Activated B cell treated with CpG ODN at 0.5 μM for 24 hours (primary cell): ENCODE measurements around the gene UBE2E3. TPM values are rescaled to one million over a fixed set of nuclear protein-coding genes. Genes with fewer than 3 reads are reported as not detected.

Source experiments
- ATAC-seq: fragments of 200-7000 bp; cut with Tn5 transposase; one replicate; pipeline ENCODE4 v1.10.0; 2021; ENCODE audit warnings: low read depth, mild to moderate bottlenecking, moderate library complexity
- CTCF ChIA-PET: fragments of 350-600 bp; sonication (Branson Sonifier 250); formaldehyde crosslinking; loops from one replicate; lab custom pipeline; 2021; ENCODE audit warnings: antibody characterized with exemption; lab: Charles Lee
- POLR2A ChIA-PET: fragments of 350-600 bp; sonication (Branson Sonifier 250); formaldehyde crosslinking; loops from one replicate; lab custom pipeline; 2021; ENCODE audit warnings: antibody characterized with exemption; lab: Charles Lee
- DNase-seq: peaks from one replicate; pipeline ENCODE4 v3.0.0; 2022
- H3K27ac Mint-ChIP-seq: one replicate; pipeline ENCODE4 v1.8.0; 2020; ENCODE audit warnings: mixed read lengths
- H3K27me3 Mint-ChIP-seq: one replicate; pipeline ENCODE4 v1.8.0; 2021; ENCODE audit warnings: mixed read lengths
- H3K36me3 Mint-ChIP-seq: one replicate; pipeline ENCODE4 v1.8.0; 2021; ENCODE audit warnings: low read depth, mixed read lengths
- H3K4me1 Mint-ChIP-seq: one replicate; pipeline ENCODE4 v1.8.0; 2021; ENCODE audit warnings: mixed read lengths
- H3K4me3 Mint-ChIP-seq: one replicate; pipeline ENCODE4 v1.8.0; 2020; ENCODE audit warnings: mild to moderate bottlenecking, mixed read lengths
- H3K9me3 Mint-ChIP-seq: one replicate; pipeline ENCODE4 v1.8.0; 2020; ENCODE audit warnings: mixed read lengths
- intact Hi-C: fragments of 100-400 bp; cut with micrococcal nuclease; formaldehyde crosslinking; loops from one replicate; pipeline ENCODE4 v1.15.1; 2024
- total RNA-seq: library from RNA; stranded (reverse); gene quantifications from 2 replicates; pipeline ENCODE4 v1.2.3, GENCODE V29; 2022
- TF ChIP-seq, protein P1 (sequence below): fragments of 200-600 bp; IDR thresholded peaks from one replicate; pipeline ENCODE4 v1.8.0; 2022; ENCODE audit warnings: antibody characterized with exemption, mild to moderate bottlenecking

Gene UBE2E3
- total RNA-seq, 1 donor from 2014 or later: 33.6 TPM

DNA sequence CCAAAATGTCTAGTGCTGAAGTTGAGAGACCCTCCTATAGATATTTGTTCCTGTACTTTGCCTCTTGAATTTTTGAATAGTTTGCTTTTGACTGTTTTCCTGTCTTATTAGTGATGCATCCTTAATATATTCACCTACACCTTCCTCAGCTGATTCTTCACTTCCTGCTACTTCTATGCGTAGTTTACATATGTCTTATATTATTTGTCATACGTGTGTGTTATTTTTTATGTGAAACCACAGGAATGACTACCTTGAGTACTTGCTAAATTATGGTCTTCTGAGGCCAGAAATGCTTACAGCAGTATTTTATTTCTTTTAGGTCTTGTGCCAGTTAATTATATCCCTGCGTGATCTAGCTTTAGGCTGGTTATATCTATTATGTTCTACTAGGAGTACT lies 9.9 kb downstream of the UBE2E3 start:
- Mint-ChIP-seq H3K27me3 (no peaks in the 10 kb centered on the region), H3K4me3 (no peak overlapping the region), H3K9me3 (no peaks in the 10 kb centered on the region), H3K36me3 (peaks cover 31% of the 10 kb centered on the region), H3K27ac (no peak overlapping the region), H3K4me1 (peaks cover 8% of the 10 kb centered on the region)
- intact Hi-C loops: no loop called here
- DNase-seq: no peak
- TF ChIP-seq, protein P1, sequence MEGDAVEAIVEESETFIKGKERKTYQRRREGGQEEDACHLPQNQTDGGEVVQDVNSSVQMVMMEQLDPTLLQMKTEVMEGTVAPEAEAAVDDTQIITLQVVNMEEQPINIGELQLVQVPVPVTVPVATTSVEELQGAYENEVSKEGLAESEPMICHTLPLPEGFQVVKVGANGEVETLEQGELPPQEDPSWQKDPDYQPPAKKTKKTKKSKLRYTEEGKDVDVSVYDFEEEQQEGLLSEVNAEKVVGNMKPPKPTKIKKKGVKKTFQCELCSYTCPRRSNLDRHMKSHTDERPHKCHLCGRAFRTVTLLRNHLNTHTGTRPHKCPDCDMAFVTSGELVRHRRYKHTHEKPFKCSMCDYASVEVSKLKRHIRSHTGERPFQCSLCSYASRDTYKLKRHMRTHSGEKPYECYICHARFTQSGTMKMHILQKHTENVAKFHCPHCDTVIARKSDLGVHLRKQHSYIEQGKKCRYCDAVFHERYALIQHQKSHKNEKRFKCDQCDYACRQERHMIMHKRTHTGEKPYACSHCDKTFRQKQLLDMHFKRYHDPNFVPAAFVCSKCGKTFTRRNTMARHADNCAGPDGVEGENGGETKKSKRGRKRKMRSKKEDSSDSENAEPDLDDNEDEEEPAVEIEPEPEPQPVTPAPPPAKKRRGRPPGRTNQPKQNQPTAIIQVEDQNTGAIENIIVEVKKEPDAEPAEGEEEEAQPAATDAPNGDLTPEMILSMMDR: no peak
- CTCF ChIA-PET: interaction anchor here (1.3 kb wide), 1 partner anchor 749 kb away, joined by 3 read pairs; no protein-coding TSS in a partner anchor
- no peak for ATAC-seq
- POLR2A ChIA-PET: interaction anchor here (0.6 to 1.3 kb wide), 2 partner anchors 9 to 10 kb away, joined by 3 read pairs; partner anchors contain the start of gene UBE2E3

DNA sequence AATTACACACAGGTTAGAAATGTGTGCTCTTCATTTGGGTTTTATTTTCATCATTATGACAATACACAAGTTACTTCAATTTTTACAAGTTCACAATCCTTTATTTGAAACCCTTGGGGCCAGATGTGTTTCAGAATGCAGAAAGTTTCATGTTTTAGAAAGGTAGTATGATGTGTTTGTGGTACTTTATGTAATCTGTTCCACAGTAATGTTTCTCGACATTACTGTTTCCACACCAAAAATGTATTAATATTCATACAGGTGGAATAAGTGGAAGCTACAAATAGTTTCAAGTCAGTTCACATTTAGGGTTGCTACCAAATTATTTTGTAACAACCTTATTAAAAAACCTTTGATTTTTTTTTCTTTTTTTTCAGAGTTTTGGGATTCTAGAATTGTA lies 10.4 kb downstream of the UBE2E3 start:
- Mint-ChIP-seq H3K36me3 (peaks cover 33% of the 10 kb centered on the region), H3K4me3 (no peak overlapping the region), H3K4me1 (peaks cover 8% of the 10 kb centered on the region), H3K27me3 (no peaks in the 10 kb centered on the region), H3K9me3 (no peaks in the 10 kb centered on the region), H3K27ac (no peak overlapping the region)
- ATAC-seq (no peak), DNase-seq (no peak)
- intact Hi-C loops: no loop called here
- ChIA-PET CTCF (interaction anchor here (1.3 kb wide), 1 partner anchor 749 kb away, joined by 3 read pairs; no protein-coding TSS in a partner anchor), POLR2A (no interaction called here)
- TF ChIP-seq, protein P1: no peak

DNA sequence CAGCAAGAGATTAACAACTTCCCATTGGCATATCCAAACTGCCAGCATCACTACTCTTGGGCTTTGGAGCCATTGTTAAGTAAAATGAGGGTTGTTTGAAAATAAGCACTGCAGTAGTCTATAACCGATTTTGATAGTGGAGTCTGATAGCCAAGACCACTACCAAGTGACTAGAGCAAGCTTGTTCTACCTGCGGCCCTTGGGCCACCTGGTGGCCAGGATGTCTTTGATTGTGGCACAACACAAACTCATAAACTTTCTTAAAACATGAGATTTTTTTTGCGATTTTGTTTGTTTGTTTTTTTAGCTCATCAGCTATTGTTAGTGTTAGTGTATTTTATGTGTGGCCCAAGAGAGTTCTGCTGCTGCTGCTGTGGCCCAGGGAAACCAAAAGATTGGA lies 11.0 kb downstream of the UBE2E3 start:
- ChIA-PET POLR2A (no interaction called here), CTCF (interaction anchor here (1.0 to 1.3 kb wide), 2 partner anchors 10 to 750 kb away, joined by 3 to 4 read pairs; no protein-coding TSS in a partner anchor)
- Mint-ChIP-seq H3K4me3 (no peak overlapping the region), H3K27me3 (no peaks in the 10 kb centered on the region), H3K27ac (no peak overlapping the region), H3K36me3 (peaks cover 33% of the 10 kb centered on the region), H3K9me3 (no peaks in the 10 kb centered on the region), H3K4me1 (peaks cover 6% of the 10 kb centered on the region)
- TF ChIP-seq, protein P1: no peak
- DNase-seq (no peak), ATAC-seq (no peak)
- intact Hi-C loops: no loop called here

DNA sequence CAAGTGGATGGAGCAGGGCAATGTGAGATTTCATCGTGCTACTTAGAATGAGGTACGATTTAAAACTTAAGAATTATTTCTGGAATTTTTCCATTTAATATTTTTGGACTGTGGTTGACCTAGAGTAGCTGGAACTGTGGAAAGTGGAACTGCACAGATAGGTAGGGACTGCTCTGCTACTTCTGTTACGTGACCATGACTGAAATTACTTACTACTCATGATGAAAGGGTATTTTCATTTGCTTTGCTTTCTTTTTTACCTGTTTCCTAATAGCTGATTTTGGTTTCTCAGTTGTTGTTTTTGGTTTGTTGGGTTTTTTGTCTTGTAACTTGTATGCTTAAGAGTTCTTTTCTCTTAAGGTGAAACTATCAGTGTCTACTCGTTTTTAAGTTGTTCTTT lies 11.4 kb downstream of the UBE2E3 start:
- intact Hi-C loops: no loop called here
- no peaks in the 10 kb centered on the region for H3K9me3 Mint-ChIP-seq
- ChIA-PET POLR2A (no interaction called here), CTCF (interaction anchor here (1.0 to 1.3 kb wide), 2 partner anchors 10 to 750 kb away, joined by 3 to 4 read pairs; no protein-coding TSS in a partner anchor)
- TF ChIP-seq, protein P1: no peak
- peaks cover 6% of the 10 kb centered on the region for H3K4me1 Mint-ChIP-seq
- ATAC-seq: no peak
- H3K27ac Mint-ChIP-seq: no peak overlapping the region
- H3K4me3 Mint-ChIP-seq: no peak overlapping the region
- no peak for DNase-seq
- H3K36me3 Mint-ChIP-seq: peaks cover 33% of the 10 kb centered on the region
- no peaks in the 10 kb centered on the region for H3K27me3 Mint-ChIP-seq

DNA sequence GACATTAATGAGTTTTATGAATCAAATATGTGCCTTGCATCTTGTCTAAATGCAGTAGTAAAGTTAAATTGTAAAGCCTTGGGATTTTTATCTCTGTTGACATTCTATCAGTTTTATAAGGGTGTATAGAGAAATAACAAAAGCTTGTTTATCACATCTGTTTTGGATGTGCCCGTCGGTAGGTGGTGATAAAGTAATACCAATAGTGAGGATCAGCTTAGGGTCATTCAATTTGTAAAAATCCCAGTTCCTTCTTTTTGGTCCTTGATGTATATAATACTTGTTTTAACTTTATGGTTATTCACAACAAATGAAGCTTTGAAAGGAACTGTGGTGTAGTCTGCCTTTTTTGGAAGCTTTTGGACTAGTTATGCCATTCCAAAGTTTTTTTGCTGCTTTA lies 12.6 kb downstream of the UBE2E3 start:
- Mint-ChIP-seq H3K27me3 (no peaks in the 10 kb centered on the region), H3K27ac (no peak overlapping the region), H3K4me3 (no peak overlapping the region), H3K4me1 (peaks cover 6% of the 10 kb centered on the region), H3K9me3 (no peaks in the 10 kb centered on the region), H3K36me3 (peaks cover 39% of the 10 kb centered on the region)
- DNase-seq (no peak), ATAC-seq (no peak)
- ChIA-PET CTCF (interaction anchor here (0.9 to 1.3 kb wide), 2 partner anchors 12 to 14 kb away, joined by 3 read pairs; no protein-coding TSS in a partner anchor), POLR2A (no interaction called here)
- TF ChIP-seq, protein P1: no peak
- intact Hi-C loops: no loop called here
